ENCODE results near the gene SPRR2E. TPM values are rescaled to one million over a fixed set of nuclear protein-coding genes. Genes with fewer than 3 reads are reported as not detected.
"Not testable (repeated sequence)": the region's sequence is repeated elsewhere in the genome, so short reads cannot be mapped to it uniquely, and the experiment has no call there.

Gene SPRR2E
- total RNA-seq, 4 donors from 2014 or later, result not detected

DNA sequence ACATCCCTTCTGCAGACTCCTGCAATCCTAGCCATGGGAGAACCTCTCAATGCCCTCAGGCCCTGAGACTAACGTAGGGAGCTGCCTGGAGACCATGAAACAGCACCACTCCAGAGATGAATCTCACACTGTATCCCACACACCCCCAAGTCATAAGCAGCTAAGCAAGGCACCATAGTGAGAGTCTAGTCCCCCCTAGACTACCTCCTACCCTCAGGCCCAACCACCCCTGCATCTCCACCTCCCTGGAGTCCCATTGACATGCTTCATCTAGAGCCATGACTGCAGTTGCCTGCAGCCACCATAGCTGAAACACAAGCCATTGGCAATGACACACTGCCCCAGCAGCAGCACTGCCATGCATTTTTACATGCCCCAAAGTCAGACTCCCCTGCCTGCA lies 38.9 kb upstream of the SPRR2E start:
- TF ChIP-seq POLR2AphosphoS5 (IDR thresholded peaks at IDR 0.05), result no peak
- TF ChIP-seq POLR2A (IDR thresholded peaks at IDR 0.05), result no peak
- TF ChIP-seq, protein P1, sequence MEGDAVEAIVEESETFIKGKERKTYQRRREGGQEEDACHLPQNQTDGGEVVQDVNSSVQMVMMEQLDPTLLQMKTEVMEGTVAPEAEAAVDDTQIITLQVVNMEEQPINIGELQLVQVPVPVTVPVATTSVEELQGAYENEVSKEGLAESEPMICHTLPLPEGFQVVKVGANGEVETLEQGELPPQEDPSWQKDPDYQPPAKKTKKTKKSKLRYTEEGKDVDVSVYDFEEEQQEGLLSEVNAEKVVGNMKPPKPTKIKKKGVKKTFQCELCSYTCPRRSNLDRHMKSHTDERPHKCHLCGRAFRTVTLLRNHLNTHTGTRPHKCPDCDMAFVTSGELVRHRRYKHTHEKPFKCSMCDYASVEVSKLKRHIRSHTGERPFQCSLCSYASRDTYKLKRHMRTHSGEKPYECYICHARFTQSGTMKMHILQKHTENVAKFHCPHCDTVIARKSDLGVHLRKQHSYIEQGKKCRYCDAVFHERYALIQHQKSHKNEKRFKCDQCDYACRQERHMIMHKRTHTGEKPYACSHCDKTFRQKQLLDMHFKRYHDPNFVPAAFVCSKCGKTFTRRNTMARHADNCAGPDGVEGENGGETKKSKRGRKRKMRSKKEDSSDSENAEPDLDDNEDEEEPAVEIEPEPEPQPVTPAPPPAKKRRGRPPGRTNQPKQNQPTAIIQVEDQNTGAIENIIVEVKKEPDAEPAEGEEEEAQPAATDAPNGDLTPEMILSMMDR (IDR thresholded peaks at IDR 0.05), result no peak
- TF ChIP-seq EP300 (IDR thresholded peaks at IDR 0.05; ENCODE audit: low read depth), result no peak
- no peak for DNase-seq
- no peaks in the 10 kb centered on the region for H3K27me3 ChIP-seq
- no peaks in the 10 kb centered on the region for H3K4me1 ChIP-seq
- in situ Hi-C loops (cut with MboI; ENCODE audit: low pct_ligation_motif_present in 1 of 4, low pct_unique_long_range_greater_than_20kb in 1 of 4, low sequenced_read_pairs in 3 of 4), result no loop called here
- no peak overlapping the region for H3K4me3 ChIP-seq
- no peak overlapping the region for H3K27ac ChIP-seq
- WGBS, 2 donors (ENCODE audit: low coverage in 1 of 2), result 81% methylated on average over 1 of the region's 1 CpG; no CpG with 5 or more reads in 1 of the 2 donors
- no peaks in the 10 kb centered on the region for H3K9me3 ChIP-seq
- H3K36me3 ChIP-seq, result no peaks in the 10 kb centered on the region
- intact Hi-C loops (cut with DNase I; ENCODE audit: low total_unique reads), result no loop called here

DNA sequence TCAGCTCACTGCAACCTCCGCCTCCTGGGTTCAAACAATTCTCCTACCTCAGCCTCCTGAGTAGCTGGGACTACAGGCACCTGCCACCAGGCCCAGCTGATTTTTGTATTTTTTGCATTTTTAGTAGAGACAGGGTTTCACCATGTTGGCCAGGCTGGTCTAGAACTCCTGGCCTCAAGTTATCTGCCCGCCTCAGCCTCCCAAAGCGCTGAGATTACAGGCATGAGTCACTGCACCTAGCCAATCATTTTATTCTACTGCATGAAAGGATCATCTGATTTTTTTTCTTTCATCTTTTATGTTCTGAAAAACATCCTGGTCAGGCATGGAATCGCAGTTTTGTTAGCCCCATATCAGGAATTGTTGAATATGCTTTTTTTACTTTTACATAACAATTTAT lies 34.4 kb upstream of the SPRR2E start:
- H3K36me3 ChIP-seq; H3K4me1 ChIP-seq; H3K27ac ChIP-seq; H3K4me3 ChIP-seq; H3K9me3 ChIP-seq; DNase-seq; intact Hi-C loops (cut with DNase I; ENCODE audit: low total_unique reads); in situ Hi-C loops (cut with MboI; ENCODE audit: low pct_ligation_motif_present in 1 of 4, low pct_unique_long_range_greater_than_20kb in 1 of 4, low sequenced_read_pairs in 3 of 4); H3K27me3 ChIP-seq: not testable (repeated sequence)
- WGBS, 2 donors (ENCODE audit: low coverage in 1 of 2), result 80 to 89% methylated on average over 3 to 4 of the region's 4 CpGs

DNA sequence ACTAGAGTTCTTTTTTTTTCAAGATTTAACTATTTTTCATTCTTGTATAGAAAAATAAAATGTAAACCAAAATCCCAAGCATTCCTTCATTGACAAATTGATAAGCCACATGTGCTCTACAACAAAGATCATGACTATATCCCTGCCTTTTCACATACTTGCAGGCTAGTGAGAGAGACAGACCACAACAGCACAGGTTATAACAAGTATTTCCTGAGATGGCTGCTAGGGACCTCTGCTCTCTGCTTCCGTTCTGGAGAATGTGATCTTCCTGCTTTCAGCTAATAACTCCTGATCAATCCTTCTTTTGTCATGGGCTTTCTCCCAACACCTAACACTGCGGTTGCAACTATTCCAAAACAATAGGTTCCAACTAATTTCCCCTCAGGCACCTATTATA lies 33.0 kb upstream of the SPRR2E start:
- Histone ChIP-seq H3K27me3 (no peaks in the 10 kb centered on the region), H3K36me3 (no peaks in the 10 kb centered on the region), H3K4me3 (no peak overlapping the region), H3K27ac (no peak overlapping the region), H3K9me3 (no peaks in the 10 kb centered on the region), H3K4me1 (no peaks in the 10 kb centered on the region)
- 63 to 66% methylated on average over 2 of the region's 2 CpGs for WGBS, 2 donors (ENCODE audit: low coverage in 1 of 2)
- intact Hi-C loops (cut with DNase I; ENCODE audit: low total_unique reads), result no loop called here
- DNase-seq, result no peak
- TF ChIP-seq EP300 (IDR thresholded peaks at IDR 0.05; ENCODE audit: low read depth) (no peak), POLR2AphosphoS5 (IDR thresholded peaks at IDR 0.05) (no peak), POLR2A (IDR thresholded peaks at IDR 0.05) (no peak)
- TF ChIP-seq, protein P1 (IDR thresholded peaks at IDR 0.05), result no peak
- in situ Hi-C loops (cut with MboI; ENCODE audit: low pct_ligation_motif_present in 1 of 4, low pct_unique_long_range_greater_than_20kb in 1 of 4, low sequenced_read_pairs in 3 of 4), result no loop called here

DNA sequence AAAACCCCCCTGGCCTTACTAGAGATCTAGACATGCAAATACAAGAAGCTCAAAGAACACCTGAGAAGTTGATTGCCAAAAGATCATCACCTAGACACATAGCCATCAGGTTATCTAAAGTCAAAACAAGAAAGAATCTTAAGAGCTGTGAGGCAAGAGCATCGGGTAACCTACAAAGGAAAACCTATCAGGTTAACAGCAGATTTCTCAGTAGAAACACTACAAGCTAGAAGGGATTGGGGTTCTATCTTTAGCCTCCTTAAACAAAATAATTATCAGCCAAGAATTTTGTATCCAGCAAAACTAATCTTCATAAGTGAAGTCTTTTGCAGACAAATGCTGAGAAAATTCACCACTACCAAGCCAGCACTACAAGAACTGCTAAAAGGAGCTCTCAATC lies 31.2 kb upstream of the SPRR2E start:
- TF ChIP-seq, protein P1 (IDR thresholded peaks at IDR 0.05), result no peak
- TF ChIP-seq POLR2A (IDR thresholded peaks at IDR 0.05) (no peak), EP300 (IDR thresholded peaks at IDR 0.05; ENCODE audit: low read depth) (no peak)
- no peak for DNase-seq
- no peaks in the 10 kb centered on the region for H3K9me3 ChIP-seq
- in situ Hi-C loops (cut with MboI; ENCODE audit: low pct_ligation_motif_present in 1 of 4, low pct_unique_long_range_greater_than_20kb in 1 of 4, low sequenced_read_pairs in 3 of 4) (no loop called here), intact Hi-C loops (cut with DNase I; ENCODE audit: low total_unique reads) (no loop called here)
- H3K4me3 ChIP-seq, result no peak overlapping the region
- H3K27me3 ChIP-seq, result no peaks in the 10 kb centered on the region
- no peaks in the 10 kb centered on the region for H3K4me1 ChIP-seq
- 88 to 89% methylated on average over 1 of the region's 1 CpG for WGBS, 2 donors (ENCODE audit: low coverage in 1 of 2)
- no peak overlapping the region for H3K27ac ChIP-seq
- H3K36me3 ChIP-seq, result no peaks in the 10 kb centered on the region

DNA sequence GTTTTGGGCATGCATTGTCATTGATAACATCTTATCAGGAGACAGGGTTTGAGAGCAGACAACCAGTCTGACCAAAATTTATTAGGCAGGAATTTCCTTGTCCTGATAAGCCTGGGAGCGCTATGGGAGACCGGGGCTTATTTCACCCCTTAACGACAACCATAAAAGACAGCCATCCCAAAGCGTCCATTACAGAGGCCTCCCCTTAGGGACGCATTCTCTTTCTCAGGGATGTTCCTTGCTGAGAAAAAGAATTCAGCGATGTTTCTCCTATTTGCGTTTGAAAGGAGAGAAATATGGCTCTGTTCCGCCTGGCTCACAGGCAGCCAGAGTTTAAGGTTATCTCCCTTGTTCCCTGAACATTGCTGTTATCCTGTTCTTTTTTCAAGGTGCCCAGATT lies 29.5 kb upstream of the SPRR2E start:
- H3K27me3 ChIP-seq; in situ Hi-C loops (cut with MboI; ENCODE audit: low pct_ligation_motif_present in 1 of 4, low pct_unique_long_range_greater_than_20kb in 1 of 4, low sequenced_read_pairs in 3 of 4); intact Hi-C loops (cut with DNase I; ENCODE audit: low total_unique reads); DNase-seq; H3K4me3 ChIP-seq; H3K27ac ChIP-seq; H3K36me3 ChIP-seq; H3K9me3 ChIP-seq; H3K4me1 ChIP-seq: not testable (repeated sequence)
- WGBS, 2 donors (ENCODE audit: low coverage in 1 of 2), result 75% methylated on average over 8 of the region's 8 CpGs; no CpG with 5 or more reads in 1 of the 2 donors
